MM.1S (cell line): ENCODE results near the gene MYOC.
A peak's percentile ranks its signal among the peaks of the same experiment; 100 is the strongest.
"Not testable (repeated sequence)": the region's sequence is repeated elsewhere in the genome, so short reads cannot be mapped to it uniquely, and the experiment has no call there.

Source experiments
- DNase-seq: peaks from one replicate; pipeline ENCODE4 v3.0.0-alpha.2; 2015
- H2AFZ ChIP-seq: fragments of 300-600 bp; sonication (generic); 2 replicates; pipeline ENCODE4 v1.6.0; 2016; ENCODE audit warnings: antibody characterized with exemption, low read length
- H3F3A ChIP-seq: fragments of 300-600 bp; sonication (generic); 2 replicates; pipeline ENCODE4 v1.6.1; 2016; ENCODE audit warnings: mild to moderate bottlenecking, antibody characterized with exemption, low read length, moderate library complexity, mixed read lengths; ENCODE audit not compliant: insufficient read depth
- H3K27ac ChIP-seq: fragments of 300-600 bp; sonication (generic); 2 replicates; pipeline ENCODE4 v1.5.1; 2016; ENCODE audit warnings: mild to moderate bottlenecking, low read length
- H3K27me3 ChIP-seq: fragments of 300-600 bp; sonication (generic); replicated peaks from 2 replicates; pipeline ENCODE4 v1.6.0; 2016; ENCODE audit warnings: low read length; ENCODE audit not compliant: insufficient read depth
- H3K36me3 ChIP-seq: fragments of 300-600 bp; sonication (generic); replicated peaks from 2 replicates; pipeline ENCODE4 v1.6.1; 2016; ENCODE audit warnings: mild to moderate bottlenecking, low read length, mixed read lengths; ENCODE audit not compliant: insufficient read depth
- H3K4me1 ChIP-seq: fragments of 300-600 bp; sonication (generic); 2 replicates; pipeline ENCODE4 v1.6.1; 2016; ENCODE audit warnings: low read length, mixed read lengths
- H3K4me2 ChIP-seq: fragments of 300-600 bp; sonication (generic); 2 replicates; pipeline ENCODE4 v1.6.0; 2016; ENCODE audit warnings: low read depth, low read length
- H3K4me3 ChIP-seq: fragments of 300-600 bp; sonication (generic); 2 replicates; pipeline ENCODE4 v1.5.1; 2016; ENCODE audit warnings: low read length, mixed read lengths
- H3K79me2 ChIP-seq: fragments of 300-600 bp; sonication (generic); 2 replicates; pipeline ENCODE4 v1.6.1; 2016; ENCODE audit warnings: mixed run types, low read length, mixed read lengths
- H3K9ac ChIP-seq: fragments of 300-600 bp; sonication (generic); 2 replicates; pipeline ENCODE4 v1.6.1; 2016; ENCODE audit warnings: low read length, mixed read lengths
- H3K9me2 ChIP-seq: fragments of 300-600 bp; sonication (generic); replicated peaks from 2 replicates; pipeline ENCODE4 v1.6.1; 2016; ENCODE audit warnings: mild to moderate bottlenecking, low read length, mixed read lengths; ENCODE audit not compliant: insufficient read depth
- H3K9me3 ChIP-seq: fragments of 300-600 bp; sonication (generic); replicated peaks from 2 replicates; pipeline ENCODE4 v1.6.1; 2016; ENCODE audit warnings: mild to moderate bottlenecking, low read length, mixed read lengths; ENCODE audit not compliant: insufficient read depth
- H4K20me1 ChIP-seq: fragments of 300-600 bp; sonication (generic); 2 replicates; pipeline ENCODE4 v1.6.1; 2016; ENCODE audit warnings: mild to moderate bottlenecking, low read length, moderate library complexity, mixed read lengths; ENCODE audit not compliant: insufficient read depth
- EZH2 ChIP-seq: fragments of 300-600 bp; sonication (generic); optimal IDR thresholded peaks from 2 replicates; pipeline ENCODE3; 2017; ENCODE audit warnings: low read depth, mild to moderate bottlenecking, antibody characterized with exemption, low read length, mixed read lengths
- EZH2phosphoT487 ChIP-seq: fragments of 300-600 bp; sonication (generic); IDR thresholded peaks from 2 replicates; pipeline ENCODE4 v1.6.1; 2018; ENCODE audit warnings: antibody characterized with exemption, low read length
- TF ChIP-seq, protein P1 (sequence below): fragments of 300-600 bp; sonication (generic); IDR thresholded peaks from 2 replicates; pipeline ENCODE4 v1.5.1; 2016; ENCODE audit warnings: antibody characterized with exemption, low read length, mixed read lengths

The MYOC gene

GRCh38 chr1:171663036-171663853 lies 10.8 kb upstream of the MYOC start:
- no peak for TF ChIP-seq EZH2phosphoT487
- no peak for TF ChIP-seq EZH2
- TF ChIP-seq, protein P1, sequence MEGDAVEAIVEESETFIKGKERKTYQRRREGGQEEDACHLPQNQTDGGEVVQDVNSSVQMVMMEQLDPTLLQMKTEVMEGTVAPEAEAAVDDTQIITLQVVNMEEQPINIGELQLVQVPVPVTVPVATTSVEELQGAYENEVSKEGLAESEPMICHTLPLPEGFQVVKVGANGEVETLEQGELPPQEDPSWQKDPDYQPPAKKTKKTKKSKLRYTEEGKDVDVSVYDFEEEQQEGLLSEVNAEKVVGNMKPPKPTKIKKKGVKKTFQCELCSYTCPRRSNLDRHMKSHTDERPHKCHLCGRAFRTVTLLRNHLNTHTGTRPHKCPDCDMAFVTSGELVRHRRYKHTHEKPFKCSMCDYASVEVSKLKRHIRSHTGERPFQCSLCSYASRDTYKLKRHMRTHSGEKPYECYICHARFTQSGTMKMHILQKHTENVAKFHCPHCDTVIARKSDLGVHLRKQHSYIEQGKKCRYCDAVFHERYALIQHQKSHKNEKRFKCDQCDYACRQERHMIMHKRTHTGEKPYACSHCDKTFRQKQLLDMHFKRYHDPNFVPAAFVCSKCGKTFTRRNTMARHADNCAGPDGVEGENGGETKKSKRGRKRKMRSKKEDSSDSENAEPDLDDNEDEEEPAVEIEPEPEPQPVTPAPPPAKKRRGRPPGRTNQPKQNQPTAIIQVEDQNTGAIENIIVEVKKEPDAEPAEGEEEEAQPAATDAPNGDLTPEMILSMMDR, result no peak
- no peaks in the 10 kb centered on the region for H3K79me2 ChIP-seq
- H3K4me2 ChIP-seq, result no peak overlapping the region
- H3K9ac ChIP-seq, result no peak overlapping the region
- no peaks in the 10 kb centered on the region for H3K9me2 ChIP-seq
- no peak for DNase-seq
- H3K27ac ChIP-seq, result no peak overlapping the region
- no peaks in the 10 kb centered on the region for H3K27me3 ChIP-seq
- no peaks in the 10 kb centered on the region for H3K36me3 ChIP-seq
- H4K20me1 ChIP-seq, result no peaks in the 10 kb centered on the region
- no peak overlapping the region for H2AFZ ChIP-seq
- no peaks in the 10 kb centered on the region for H3F3A ChIP-seq
- H3K9me3 ChIP-seq, result no peaks in the 10 kb centered on the region
- H3K4me1 ChIP-seq, result no peaks in the 10 kb centered on the region
- no peak overlapping the region for H3K4me3 ChIP-seq

DNA sequence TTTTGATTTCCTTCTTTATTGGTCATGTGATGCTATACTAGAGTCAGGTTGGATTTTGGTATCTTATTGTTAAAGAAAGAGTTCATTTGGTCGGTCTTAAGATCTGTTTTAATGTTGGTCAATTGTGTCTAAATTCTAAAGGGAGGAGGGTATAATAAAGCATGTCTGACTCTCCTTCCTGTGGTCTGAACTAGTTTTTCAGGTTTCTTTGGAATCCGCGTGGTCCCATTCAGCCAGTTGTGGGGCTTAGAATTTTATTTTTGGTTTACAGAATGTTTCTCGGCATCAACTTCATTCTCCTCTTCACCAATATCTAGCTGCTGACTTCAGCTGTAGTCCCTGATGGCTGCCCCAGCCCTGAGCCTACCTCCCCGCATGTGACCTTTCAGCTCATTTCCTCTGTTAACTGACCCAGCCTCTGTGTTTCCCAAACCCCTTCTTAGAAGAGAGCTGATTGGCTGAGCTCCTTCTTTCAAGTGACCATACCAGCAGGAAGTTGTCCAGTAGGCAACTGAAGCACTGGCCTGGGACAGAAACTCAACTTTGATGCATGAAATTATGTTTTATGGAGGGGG lies 8.7 kb upstream of the MYOC start:
- H3K4me1 ChIP-seq, result no peaks in the 10 kb centered on the region
- no peak for TF ChIP-seq EZH2phosphoT487
- TF ChIP-seq EZH2, result no peak
- TF ChIP-seq, protein P1, result no peak
- H3K9me2 ChIP-seq, result no peaks in the 10 kb centered on the region
- H2AFZ ChIP-seq, result no peak overlapping the region
- no peaks in the 10 kb centered on the region for H3K9me3 ChIP-seq
- H3K36me3 ChIP-seq, result no peaks in the 10 kb centered on the region
- no peak overlapping the region for H3K4me2 ChIP-seq
- no peak overlapping the region for H3K27ac ChIP-seq
- no peaks in the 10 kb centered on the region for H3F3A ChIP-seq
- DNase-seq, result no peak
- H4K20me1 ChIP-seq, result no peaks in the 10 kb centered on the region
- H3K9ac ChIP-seq, result no peak overlapping the region
- H3K79me2 ChIP-seq, result no peaks in the 10 kb centered on the region
- H3K4me3 ChIP-seq, result no peak overlapping the region
- no peaks in the 10 kb centered on the region for H3K27me3 ChIP-seq

DNA sequence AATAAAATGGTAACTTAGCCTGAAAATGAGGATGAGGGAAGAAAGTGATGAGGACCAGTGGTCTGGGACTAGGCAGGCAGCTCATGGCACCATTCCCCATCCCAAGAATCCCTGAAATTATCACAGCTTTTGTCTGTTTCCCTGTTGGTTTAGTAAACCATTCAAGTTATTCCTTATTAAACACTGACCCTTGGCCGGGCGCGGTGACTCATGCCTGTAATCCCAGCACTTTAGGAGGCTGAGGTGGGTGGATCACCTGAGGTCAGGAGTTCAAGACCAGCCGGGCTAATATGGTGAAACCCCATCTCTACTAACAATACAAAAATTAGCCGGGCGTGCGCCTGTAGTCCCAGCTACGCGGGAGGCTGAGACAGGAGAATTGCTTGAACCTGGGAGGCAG lies 3.7 kb upstream of the MYOC start:
- not testable (repeated sequence) for H3K27ac ChIP-seq, H3K4me3 ChIP-seq, H3F3A ChIP-seq, H2AFZ ChIP-seq, H3K9me3 ChIP-seq, H4K20me1 ChIP-seq, H3K9ac ChIP-seq, H3K9me2 ChIP-seq, DNase-seq, H3K36me3 ChIP-seq, H3K27me3 ChIP-seq, H3K4me2 ChIP-seq, H3K79me2 ChIP-seq, H3K4me1 ChIP-seq

DNA sequence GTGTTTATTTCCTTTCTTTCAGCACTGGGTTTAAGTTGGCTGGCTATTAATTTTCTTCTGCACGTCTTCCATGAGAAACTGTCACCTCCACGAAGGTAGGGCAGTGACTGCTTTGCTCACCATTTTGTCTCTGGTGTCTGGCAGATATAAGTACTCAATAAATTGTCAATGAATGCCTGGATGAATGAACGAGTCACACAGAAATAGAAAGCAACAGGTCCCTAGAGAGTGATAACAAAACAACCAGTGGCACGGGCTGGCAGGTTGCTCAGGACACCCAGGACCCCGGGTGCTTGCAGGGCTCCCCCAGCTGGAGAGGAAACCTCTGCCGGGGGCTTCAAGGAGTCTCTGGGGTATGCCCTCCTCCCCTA lies 3.2 kb upstream of the MYOC start:
- TF ChIP-seq, protein P1, result no peak
- no peak for TF ChIP-seq EZH2
- TF ChIP-seq EZH2phosphoT487, result no peak
- H3K9ac ChIP-seq, result no peak overlapping the region
- H2AFZ ChIP-seq, result peak overlapping the region; percentile 43
- no peaks in the 10 kb centered on the region for H3K9me3 ChIP-seq
- no peak overlapping the region for H3K27ac ChIP-seq
- H3K79me2 ChIP-seq, result no peaks in the 10 kb centered on the region
- no peaks in the 10 kb centered on the region for H3K4me1 ChIP-seq
- no peaks in the 10 kb centered on the region for H3K9me2 ChIP-seq
- no peaks in the 10 kb centered on the region for H3F3A ChIP-seq
- H3K27me3 ChIP-seq, result no peaks in the 10 kb centered on the region
- H3K4me2 ChIP-seq, result peak overlapping the region; percentile 23; the same call in 1 of the 2 replicates
- no peaks in the 10 kb centered on the region for H4K20me1 ChIP-seq
- no peak for DNase-seq
- H3K36me3 ChIP-seq, result no peaks in the 10 kb centered on the region
- no peak overlapping the region for H3K4me3 ChIP-seq
